WTC11 (cell line): Measurements from ENCODE around the gene BMS1. TPM values are rescaled to one million over a fixed set of nuclear protein-coding genes. Genes with fewer than 3 reads are reported as not detected.

Experiments used
- ATAC-seq: fragments of 200-7000 bp; cut with Tn5 transposase; 2 replicates; pipeline ENCODE4 v1.10.0; 2021; ENCODE audit warnings: mild to moderate bottlenecking, moderate library complexity
- CTCF ChIA-PET: fragments of 300-600 bp; sonication (Branson Sonifier 250); formaldehyde crosslinking; loops from one replicate; lab custom pipeline; 2021; ENCODE audit warnings: antibody characterized with exemption; lab: Charles Lee
- POLR2A ChIA-PET: fragments of 350-600 bp; sonication (Branson Sonifier 250); formaldehyde crosslinking; loops from one replicate; lab custom pipeline; 2021; ENCODE audit warnings: antibody characterized with exemption; lab: Charles Lee
- DNase-seq: peaks from one replicate; pipeline ENCODE4 v3.0.0; 2021; ENCODE audit warnings: low spot score
- H3K27ac Mint-ChIP-seq: 2 replicates; pipeline ENCODE4 v1.8.0; 2021; ENCODE audit warnings: mixed read lengths
- H3K27me3 Mint-ChIP-seq: 2 replicates; pipeline ENCODE4 v1.8.0; 2021; ENCODE audit warnings: low read depth, mild to moderate bottlenecking, moderate library complexity, mixed read lengths
- H3K36me3 Mint-ChIP-seq: 2 replicates; pipeline ENCODE4 v1.8.0; 2021; ENCODE audit warnings: mixed read lengths
- H3K4me1 Mint-ChIP-seq: 2 replicates; pipeline ENCODE4 v1.8.0; 2022; ENCODE audit warnings: mixed read lengths
- H3K4me3 Mint-ChIP-seq: 2 replicates; pipeline ENCODE4 v1.8.0; 2021; ENCODE audit warnings: mild to moderate bottlenecking, moderate library complexity, mixed read lengths
- H3K9me3 Mint-ChIP-seq: 2 replicates; pipeline ENCODE4 v1.8.0; 2021; ENCODE audit warnings: mixed read lengths
- CBFB ChIP-seq: sonication (generic); formaldehyde crosslinking; IDR thresholded peaks from 2 replicates; pipeline ENCODE4 v1.8.1; 2022; ENCODE audit warnings: mild to moderate bottlenecking, low read depth, missing genetic modification reagents
- CDX4 ChIP-seq: fragments of 250-450 bp; sonication (Bioruptor Pico); IDR thresholded peaks from 2 replicates; pipeline ENCODE4 v1.9.0; 2021; ENCODE audit warnings: moderate library complexity, mild to moderate bottlenecking, inconsistent platforms, borderline replicate concordance
- ESRRA ChIP-seq: sonication (generic); formaldehyde crosslinking; IDR thresholded peaks from 2 replicates; pipeline ENCODE4 v1.8.1; 2022; ENCODE audit warnings: mild to moderate bottlenecking, missing genetic modification reagents, borderline replicate concordance
- HMGA2 ChIP-seq: fragments of 250-450 bp; sonication (Bioruptor Pico); IDR thresholded peaks from 2 replicates; pipeline ENCODE4 v1.4.0; 2021; ENCODE audit warnings: mild to moderate bottlenecking, moderate library complexity
- JUN ChIP-seq: sonication (generic); formaldehyde crosslinking; IDR thresholded peaks from 2 replicates; pipeline ENCODE4 v1.8.0; 2023; ENCODE audit warnings: mild to moderate bottlenecking, missing genetic modification reagents
- MXD4 ChIP-seq: fragments of 250-450 bp; sonication (Bioruptor Pico); IDR thresholded peaks from 2 replicates; pipeline ENCODE4 v1.8.0; 2021; ENCODE audit warnings: mild to moderate bottlenecking, moderate library complexity, borderline replicate concordance
- NFATC4 ChIP-seq: fragments of 250-450 bp; sonication (Bioruptor Pico); IDR thresholded peaks from 2 replicates; pipeline ENCODE4 v1.9.0; 2021; ENCODE audit warnings: mild to moderate bottlenecking
- NFYB ChIP-seq: sonication (generic); formaldehyde crosslinking; conservative IDR thresholded peaks from 2 replicates; pipeline ENCODE4 v1.8.0; 2022; ENCODE audit warnings: low read depth, missing genetic modification reagents
- NR3C1 ChIP-seq: sonication (generic); formaldehyde crosslinking; conservative IDR thresholded peaks from 2 replicates; pipeline ENCODE4 v1.8.1; 2023; ENCODE audit warnings: low read depth, mild to moderate bottlenecking, missing genetic modification reagents
- OVOL2 ChIP-seq: fragments of 250-450 bp; sonication (Bioruptor Pico); IDR thresholded peaks from 2 replicates; pipeline ENCODE4 v1.9.0; 2021; ENCODE audit warnings: mild to moderate bottlenecking, borderline replicate concordance
- STAT6 ChIP-seq: sonication (generic); formaldehyde crosslinking; conservative IDR thresholded peaks from 2 replicates; pipeline ENCODE4 v1.8.1; 2023; ENCODE audit warnings: mild to moderate bottlenecking, low read depth, missing genetic modification reagents, moderate library complexity
- TCF7 ChIP-seq: sonication (generic); formaldehyde crosslinking; IDR thresholded peaks from 2 replicates; pipeline ENCODE4 v1.8.0; 2022; ENCODE audit warnings: mild to moderate bottlenecking, low read depth, missing genetic modification reagents, moderate library complexity
- ZNF281 ChIP-seq: sonication (generic); formaldehyde crosslinking; IDR thresholded peaks from 2 replicates; pipeline ENCODE4 v1.8.0; 2023; ENCODE audit warnings: mild to moderate bottlenecking, missing genetic modification reagents
- ZNF317 ChIP-seq: sonication (generic); formaldehyde crosslinking; IDR thresholded peaks from 2 replicates; pipeline ENCODE4 v1.8.1; 2023; ENCODE audit warnings: low read depth, mild to moderate bottlenecking, moderate library complexity, missing genetic modification reagents, borderline replicate concordance
- ZNF425 ChIP-seq: fragments of 250-450 bp; sonication (Bioruptor Pico); conservative IDR thresholded peaks from 2 replicates; pipeline ENCODE4 v1.9.0; 2021; ENCODE audit warnings: mild to moderate bottlenecking
- total RNA-seq: library from RNA; stranded (reverse); gene quantifications from 3 replicates; pipeline ENCODE4 v1.2.3, GENCODE V29; 2021
- TF ChIP-seq, protein P1 (sequence below): fragments of 250-450 bp; sonication (Bioruptor Pico); IDR thresholded peaks from 2 replicates; pipeline ENCODE4 v1.8.0; 2021; ENCODE audit warnings: mild to moderate bottlenecking
- TF ChIP-seq, protein P2 (sequence below): fragments of 250-450 bp; sonication (Bioruptor Pico); IDR thresholded peaks from 2 replicates; pipeline ENCODE4 v1.9.0; 2021; ENCODE audit warnings: mild to moderate bottlenecking

Gene BMS1
- total RNA-seq, 1 experiment from 2014 or later, result 37.7 TPM

GRCh38 chr10:42871823-42872222, 89.2 kb downstream of the BMS1 start:
- Mint-ChIP-seq H3K4me1 (peaks cover 13% of the 10 kb centered on the region), H3K27me3 (no peaks in the 10 kb centered on the region; the same call in none of the 2 replicates), H3K27ac (no peak overlapping the region), H3K4me3 (no peak overlapping the region), H3K36me3 (no peaks in the 10 kb centered on the region), H3K9me3 (no peaks in the 10 kb centered on the region)
- ATAC-seq (no peak), DNase-seq (no peak)
- ChIA-PET CTCF (interaction anchor here (0.8 to 1.5 kb wide), 2 partner anchors 15 to 81 kb away, joined by 3 read pairs; no protein-coding TSS in a partner anchor), POLR2A (no interaction called here)
- TF ChIP-seq NFYB (CRISPR knock-in tag) (no peak), OVOL2 (CRISPR knock-in tag) (no peak), NR3C1 (CRISPR knock-in tag) (no peak), MXD4 (CRISPR knock-in tag) (no peak), ZNF317 (CRISPR knock-in tag) (no peak), CDX4 (CRISPR knock-in tag) (no peak), CBFB (no peak), NFATC4 (CRISPR knock-in tag) (no peak), JUN (CRISPR knock-in tag) (no peak), STAT6 (CRISPR knock-in tag) (no peak)
- TF ChIP-seq, protein P1, sequence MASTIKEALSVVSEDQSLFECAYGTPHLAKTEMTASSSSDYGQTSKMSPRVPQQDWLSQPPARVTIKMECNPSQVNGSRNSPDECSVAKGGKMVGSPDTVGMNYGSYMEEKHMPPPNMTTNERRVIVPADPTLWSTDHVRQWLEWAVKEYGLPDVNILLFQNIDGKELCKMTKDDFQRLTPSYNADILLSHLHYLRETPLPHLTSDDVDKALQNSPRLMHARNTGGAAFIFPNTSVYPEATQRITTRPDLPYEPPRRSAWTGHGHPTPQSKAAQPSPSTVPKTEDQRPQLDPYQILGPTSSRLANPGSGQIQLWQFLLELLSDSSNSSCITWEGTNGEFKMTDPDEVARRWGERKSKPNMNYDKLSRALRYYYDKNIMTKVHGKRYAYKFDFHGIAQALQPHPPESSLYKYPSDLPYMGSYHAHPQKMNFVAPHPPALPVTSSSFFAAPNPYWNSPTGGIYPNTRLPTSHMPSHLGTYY, result no peak

DNA sequence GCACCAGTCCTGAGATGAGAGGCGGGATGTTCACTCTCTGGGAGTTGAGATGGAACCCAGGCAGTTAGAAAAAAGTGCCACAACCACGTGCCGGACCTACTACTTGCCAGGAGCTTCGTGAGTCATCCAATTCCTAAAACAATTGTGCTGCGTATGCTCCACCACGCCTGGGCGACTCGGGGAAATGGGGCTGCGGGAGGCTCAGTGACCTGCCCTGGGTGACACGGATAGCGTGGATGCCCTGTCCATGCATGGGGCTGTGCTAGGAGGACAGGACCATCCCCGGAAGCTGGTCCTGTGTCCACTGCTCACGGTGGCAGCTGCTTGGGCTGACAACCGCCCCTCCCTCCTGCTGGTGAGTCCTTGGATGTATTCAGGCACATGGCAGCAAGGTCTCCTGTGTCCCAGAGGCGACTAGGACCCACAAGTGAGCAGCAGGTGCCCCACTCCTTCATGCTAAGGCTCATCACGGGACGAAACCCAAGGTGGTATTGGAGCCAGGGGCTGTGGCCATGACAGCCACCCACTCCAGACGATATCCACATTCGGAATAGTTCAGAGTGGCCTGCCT, 90.4 kb downstream of the BMS1 start:
- POLR2A ChIA-PET, result no interaction called here
- no peak for TF ChIP-seq TCF7 (CRISPR knock-in tag)
- TF ChIP-seq, protein P2, sequence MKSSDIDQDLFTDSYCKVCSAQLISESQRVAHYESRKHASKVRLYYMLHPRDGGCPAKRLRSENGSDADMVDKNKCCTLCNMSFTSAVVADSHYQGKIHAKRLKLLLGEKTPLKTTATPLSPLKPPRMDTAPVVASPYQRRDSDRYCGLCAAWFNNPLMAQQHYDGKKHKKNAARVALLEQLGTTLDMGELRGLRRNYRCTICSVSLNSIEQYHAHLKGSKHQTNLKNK (CRISPR knock-in tag), result no peak
- no peak for TF ChIP-seq ZNF281 (CRISPR knock-in tag)
- TF ChIP-seq ESRRA (CRISPR knock-in tag), result no peak
- no peak for TF ChIP-seq HMGA2 (CRISPR knock-in tag)
- TF ChIP-seq ZNF425 (CRISPR knock-in tag), result no peak
- no peak overlapping the region for H3K27ac Mint-ChIP-seq
- no peaks in the 10 kb centered on the region for H3K36me3 Mint-ChIP-seq
- no peaks in the 10 kb centered on the region for H3K9me3 Mint-ChIP-seq
- no peak for DNase-seq
- no peak overlapping the region for H3K4me3 Mint-ChIP-seq
- ATAC-seq, result no peak
- no peaks in the 10 kb centered on the region; the same call in none of the 2 replicates for H3K27me3 Mint-ChIP-seq
- peaks cover 4% of the 10 kb centered on the region; the same call in 1 of the 2 replicates for H3K4me1 Mint-ChIP-seq
- CTCF ChIA-PET, result interaction anchor here (1.0 kb wide), 1 partner anchor 206 kb away, joined by 4 read pairs; no protein-coding TSS in a partner anchor
